Activated CD4-positive, alpha-beta memory T cell treated with anti-CD3 and anti-CD28 coated beads for 36 hours (primary cell): ENCODE data around the gene RIT2. TPM values are rescaled to one million over a fixed set of nuclear protein-coding genes. Genes with fewer than 3 reads are reported as not detected.

ENCODE experiments used
- CTCF ChIA-PET: fragments of 350-600 bp; sonication (Branson Sonifier 250); formaldehyde crosslinking; loops from one replicate; lab custom pipeline; 2021; ENCODE audit warnings: antibody characterized with exemption, inconsistent platforms; lab: Charles Lee
- POLR2A ChIA-PET: fragments of 350-600 bp; sonication (Branson Sonifier 250); formaldehyde crosslinking; loops from one replicate; lab custom pipeline; 2021; ENCODE audit warnings: antibody characterized with exemption; lab: Charles Lee
- DNase-seq: peaks from one replicate; pipeline ENCODE4 v3.0.0-alpha.2; 2020
- H3K27ac Mint-ChIP-seq: one replicate; pipeline ENCODE4 v1.8.0; 2021; ENCODE audit warnings: mixed read lengths
- H3K27me3 Mint-ChIP-seq: one replicate; pipeline ENCODE4 v1.8.0; 2021; ENCODE audit warnings: mixed read lengths
- H3K36me3 Mint-ChIP-seq: one replicate; pipeline ENCODE4 v1.8.0; 2021; ENCODE audit warnings: mixed read lengths
- H3K4me1 Mint-ChIP-seq: one replicate; pipeline ENCODE4 v1.8.0; 2021; ENCODE audit warnings: low read depth, mixed read lengths
- H3K4me3 Mint-ChIP-seq: one replicate; pipeline ENCODE4 v1.8.0; 2021; ENCODE audit warnings: mild to moderate bottlenecking, mixed read lengths
- H3K9me3 Mint-ChIP-seq: one replicate; pipeline ENCODE4 v1.8.0; 2021; ENCODE audit warnings: mixed read lengths
- intact Hi-C: fragments of 100-400 bp; cut with micrococcal nuclease; formaldehyde crosslinking; loops from one replicate; pipeline ENCODE4 v1.15.1; 2023
- total RNA-seq, 2 experiments: library from RNA; stranded (reverse); gene quantifications; one replicate each; pipeline ENCODE4 v1.2.3, GENCODE V29; 2021

RIT2 gene
- total RNA-seq, 2 experiments from 2014 or later = not detected

GRCh38 chr18:43078478-43079092 lies 36.9 kb downstream of the RIT2 start:
- no peaks in the 10 kb centered on the region for H3K4me1 Mint-ChIP-seq
- H3K36me3 Mint-ChIP-seq = no peaks in the 10 kb centered on the region
- H3K27ac Mint-ChIP-seq = no peak overlapping the region
- DNase-seq = no peak
- intact Hi-C loops = no loop called here
- H3K4me3 Mint-ChIP-seq = no peak overlapping the region
- H3K9me3 Mint-ChIP-seq = peaks cover 18% of the 10 kb centered on the region
- CTCF ChIA-PET = no interaction called here
- POLR2A ChIA-PET = no interaction called here
- H3K27me3 Mint-ChIP-seq = no peaks in the 10 kb centered on the region

DNA sequence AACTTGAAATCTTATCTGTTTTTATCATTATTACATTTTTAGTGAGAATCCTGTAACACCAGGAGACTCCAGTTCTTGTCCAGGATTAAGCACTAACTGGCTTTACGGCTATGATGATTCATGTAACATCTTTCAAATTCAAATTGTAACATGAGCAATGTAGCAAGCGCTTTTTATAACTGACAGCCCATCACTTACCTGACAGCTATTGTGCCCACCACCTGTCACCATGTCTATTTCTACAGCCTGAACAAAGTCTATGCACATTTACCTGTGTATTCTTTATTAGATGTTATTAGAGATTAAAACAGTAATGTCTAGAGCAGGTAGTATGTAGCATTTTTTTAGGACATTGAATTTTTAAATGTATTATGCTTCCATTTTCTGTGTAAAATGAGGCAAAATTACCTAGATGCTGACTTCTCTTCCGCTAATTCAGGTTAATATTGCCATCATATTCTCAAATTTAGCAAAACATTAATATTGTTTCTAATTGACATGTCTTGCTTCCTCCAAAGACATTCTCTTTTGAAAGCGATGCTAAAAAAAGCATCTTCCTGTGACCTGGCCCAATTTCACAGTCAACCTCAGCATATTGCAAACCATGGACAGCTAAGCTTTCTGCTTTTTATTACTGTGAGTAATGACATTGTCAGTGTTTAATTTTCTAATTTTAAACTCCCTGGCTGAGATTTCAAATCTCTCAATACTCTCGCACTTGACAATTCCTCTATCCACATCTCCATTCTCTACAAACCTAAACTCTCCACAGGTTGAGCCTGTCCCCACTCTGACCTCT lies 37.8 kb downstream of the RIT2 start:
- ChIA-PET POLR2A (no interaction called here), CTCF (interaction anchor here (0.7 kb wide), 1 partner anchor 23 kb away, joined by 3 read pairs; no protein-coding TSS in a partner anchor)
- intact Hi-C loops = no loop called here
- Mint-ChIP-seq H3K27me3 (no peaks in the 10 kb centered on the region), H3K4me1 (no peaks in the 10 kb centered on the region), H3K9me3 (peaks cover 13% of the 10 kb centered on the region), H3K4me3 (no peak overlapping the region), H3K36me3 (no peaks in the 10 kb centered on the region), H3K27ac (no peak overlapping the region)
- no peak for DNase-seq

DNA sequence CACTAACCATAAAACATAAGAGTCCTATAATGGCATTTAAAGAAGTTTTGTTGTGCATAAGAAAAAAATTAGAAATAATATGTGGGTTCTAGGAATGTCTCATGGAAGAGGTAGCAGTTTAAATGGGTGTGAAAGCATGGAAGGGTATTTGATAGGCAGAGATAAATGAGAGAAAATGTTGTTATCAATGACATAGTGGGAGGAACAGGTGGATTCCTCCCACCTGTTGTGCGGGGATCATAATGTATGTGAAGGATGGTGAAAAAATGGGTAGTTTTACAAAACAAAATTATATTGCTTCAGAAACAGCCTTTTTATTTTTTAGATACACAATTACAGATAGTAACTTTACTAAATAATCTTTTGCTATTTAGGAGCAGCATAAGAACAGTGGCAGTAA lies 41.7 kb downstream of the RIT2 start:
- ChIA-PET CTCF (no interaction called here), POLR2A (no interaction called here)
- Mint-ChIP-seq H3K36me3 (no peaks in the 10 kb centered on the region), H3K27me3 (no peaks in the 10 kb centered on the region), H3K9me3 (peaks cover 18% of the 10 kb centered on the region), H3K27ac (no peak overlapping the region), H3K4me1 (no peaks in the 10 kb centered on the region), H3K4me3 (no peak overlapping the region)
- DNase-seq = no peak
- intact Hi-C loops = no loop called here

DNA sequence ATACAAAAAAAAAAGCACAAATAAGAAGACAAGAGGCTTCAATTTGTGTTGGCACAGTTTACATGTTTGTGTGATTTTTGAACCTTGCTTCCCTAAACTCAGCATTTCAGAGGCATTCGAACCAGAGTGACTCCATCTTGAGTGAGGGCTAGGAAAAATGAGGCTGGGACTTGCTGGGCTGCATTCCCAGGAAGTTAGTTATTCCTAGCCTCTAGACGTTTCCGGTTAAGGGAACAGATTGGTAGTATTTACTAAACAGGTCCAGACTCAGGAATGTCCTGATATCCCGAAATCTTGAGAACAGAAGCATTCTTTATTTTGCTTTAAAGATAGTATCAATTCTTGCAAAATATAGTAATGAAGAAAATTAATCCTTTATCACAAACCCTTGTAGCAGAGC lies 46.7 kb downstream of the RIT2 start:
- intact Hi-C loops = no loop called here
- H3K4me1 Mint-ChIP-seq = no peaks in the 10 kb centered on the region

GRCh38 chr18:43067570-43067969 lies 47.9 kb downstream of the RIT2 start:
- DNase-seq = no peak
- Mint-ChIP-seq H3K9me3 (peaks cover 20% of the 10 kb centered on the region), H3K27ac (no peak overlapping the region), H3K36me3 (no peaks in the 10 kb centered on the region), H3K4me1 (no peaks in the 10 kb centered on the region), H3K27me3 (no peaks in the 10 kb centered on the region), H3K4me3 (no peak overlapping the region)
- CTCF ChIA-PET = no interaction called here
- intact Hi-C loops = no loop called here
- POLR2A ChIA-PET = no interaction called here

More for the DNA sequence above, 46.7 kb downstream of the RIT2 start:
- ChIA-PET POLR2A (no interaction called here), CTCF (no interaction called here)
- DNase-seq = no peak
- no peaks in the 10 kb centered on the region for H3K27me3 Mint-ChIP-seq
- no peaks in the 10 kb centered on the region for H3K36me3 Mint-ChIP-seq
- H3K9me3 Mint-ChIP-seq = peaks cover 18% of the 10 kb centered on the region
- no peak overlapping the region for H3K4me3 Mint-ChIP-seq
- H3K27ac Mint-ChIP-seq = no peak overlapping the region

- no peaks in the 10 kb centered on the region for H3K4me1 Mint-ChIP-seq
- POLR2A ChIA-PET = no interaction called here
- CTCF ChIA-PET = no interaction called here
- no peaks in the 10 kb centered on the region for H3K27me3 Mint-ChIP-seq
- H3K36me3 Mint-ChIP-seq = no peaks in the 10 kb centered on the region
- H3K27ac Mint-ChIP-seq = no peak overlapping the region
- intact Hi-C loops = no loop called here
- peaks cover 17% of the 10 kb centered on the region for H3K9me3 Mint-ChIP-seq
- DNase-seq = no peak
- no peak overlapping the region for H3K4me3 Mint-ChIP-seq
These were observed 53.7 kb downstream of the RIT2 start for GRCh38 chr18:43061816-43062215.

DNA sequence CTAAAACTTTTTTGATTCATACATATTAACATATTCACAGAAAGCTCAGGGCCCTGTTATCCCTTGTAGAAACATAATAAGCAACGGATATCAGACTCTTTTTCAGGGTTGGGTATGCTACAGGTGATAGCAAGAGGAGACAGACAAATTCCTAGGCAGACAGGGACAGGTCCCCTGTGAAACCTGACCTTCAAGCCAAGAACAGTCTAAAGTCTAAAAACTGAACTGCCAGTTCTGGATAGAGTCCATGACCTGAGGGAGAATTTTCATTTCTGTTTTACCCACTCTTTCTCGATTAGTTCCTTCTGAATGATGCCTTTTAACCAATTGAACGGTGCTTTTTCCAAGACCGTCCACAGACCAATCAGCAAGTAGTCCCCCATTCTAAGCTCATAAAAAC lies 54.2 kb downstream of the RIT2 start:
- no peak overlapping the region for H3K4me3 Mint-ChIP-seq
- no peak overlapping the region for H3K27ac Mint-ChIP-seq

DNA sequence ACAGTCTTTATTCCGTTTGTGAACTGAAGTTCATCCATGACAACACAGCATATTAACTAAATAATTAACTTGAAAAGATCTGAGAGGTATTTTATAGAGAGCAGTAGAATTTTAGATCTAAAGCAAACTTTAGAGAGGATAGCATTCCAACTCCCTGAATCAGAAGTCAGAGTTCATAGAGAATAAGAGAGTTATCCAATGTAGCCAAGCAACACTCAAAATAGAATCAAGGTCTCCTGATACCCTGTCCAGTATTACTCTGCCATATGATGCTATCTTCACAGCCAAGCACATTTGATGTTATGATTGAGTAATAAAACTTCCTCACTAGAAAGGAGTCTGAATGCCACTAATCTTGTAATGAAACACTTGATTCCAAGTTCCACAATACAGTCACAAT lies 55.5 kb downstream of the RIT2 start:
- intact Hi-C loops = no loop called here
- no peak overlapping the region for H3K27ac Mint-ChIP-seq
- no peak overlapping the region for H3K4me3 Mint-ChIP-seq
- no peaks in the 10 kb centered on the region for H3K4me1 Mint-ChIP-seq
- no peaks in the 10 kb centered on the region for H3K36me3 Mint-ChIP-seq
- ChIA-PET POLR2A (no interaction called here), CTCF (no interaction called here)
- peaks cover 17% of the 10 kb centered on the region for H3K9me3 Mint-ChIP-seq
- no peak for DNase-seq
- no peaks in the 10 kb centered on the region for H3K27me3 Mint-ChIP-seq

More for the DNA sequence above, 54.2 kb downstream of the RIT2 start:
- H3K36me3 Mint-ChIP-seq = no peaks in the 10 kb centered on the region
- peaks cover 17% of the 10 kb centered on the region for H3K9me3 Mint-ChIP-seq
- intact Hi-C loops = no loop called here
- DNase-seq = no peak
- no peaks in the 10 kb centered on the region for H3K4me1 Mint-ChIP-seq
- H3K27me3 Mint-ChIP-seq = no peaks in the 10 kb centered on the region
- POLR2A ChIA-PET = no interaction called here
- CTCF ChIA-PET = no interaction called here

DNA sequence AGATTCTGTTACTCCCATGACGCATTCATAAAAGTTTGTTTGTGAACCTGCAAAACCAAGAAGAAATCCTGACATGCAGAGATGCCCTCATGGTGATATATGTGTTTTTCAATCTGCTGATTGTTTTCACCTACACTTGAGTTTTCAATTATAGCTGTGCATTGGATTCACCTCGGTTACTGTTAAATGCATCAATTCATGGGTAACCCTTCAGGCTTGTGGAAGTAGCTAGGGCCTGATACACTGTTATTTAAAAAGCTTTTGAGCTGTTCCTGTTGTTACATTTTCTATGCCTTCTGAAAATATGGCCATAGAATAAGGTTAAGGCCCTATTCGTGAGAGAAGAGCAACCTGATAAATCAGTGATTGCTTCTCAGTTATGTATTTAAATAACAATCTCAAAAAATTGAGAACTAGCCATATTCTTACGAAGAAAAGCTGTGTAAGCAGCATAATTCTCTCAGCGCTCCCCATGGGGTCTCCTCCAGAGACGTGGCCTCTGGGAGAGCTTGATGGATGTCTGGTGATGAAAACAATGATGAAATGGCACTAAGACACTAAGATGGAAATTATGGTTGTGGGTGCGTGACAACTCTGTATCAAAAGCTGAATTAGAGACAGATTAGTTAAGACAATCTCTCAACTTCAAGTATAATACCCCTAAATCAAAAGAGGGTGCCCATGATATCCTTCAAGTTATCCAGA lies 60.5 kb downstream of the RIT2 start:
- H3K9me3 Mint-ChIP-seq = peaks cover 6% of the 10 kb centered on the region
- no peak overlapping the region for H3K4me3 Mint-ChIP-seq
- no peaks in the 10 kb centered on the region for H3K36me3 Mint-ChIP-seq
- DNase-seq = no peak
- CTCF ChIA-PET = interaction anchor here (1.1 kb wide), 1 partner anchor 22 kb away, joined by 3 read pairs; no protein-coding TSS in a partner anchor
- POLR2A ChIA-PET = no interaction called here
- no peak overlapping the region for H3K27ac Mint-ChIP-seq
- no peaks in the 10 kb centered on the region for H3K27me3 Mint-ChIP-seq
- H3K4me1 Mint-ChIP-seq = no peaks in the 10 kb centered on the region
- intact Hi-C loops = no loop called here

- H3K36me3 Mint-ChIP-seq = no peaks in the 10 kb centered on the region
- H3K27me3 Mint-ChIP-seq = no peaks in the 10 kb centered on the region
- H3K9me3 Mint-ChIP-seq = peaks cover 7% of the 10 kb centered on the region
- intact Hi-C loops = no loop called here
- CTCF ChIA-PET = no interaction called here
- H3K4me1 Mint-ChIP-seq = no peaks in the 10 kb centered on the region
- DNase-seq = no peak
- no peak overlapping the region for H3K27ac Mint-ChIP-seq
- POLR2A ChIA-PET = no interaction called here
- no peak overlapping the region for H3K4me3 Mint-ChIP-seq
These were observed 66.5 kb downstream of the RIT2 start for GRCh38 chr18:43049021-43049420.

GRCh38 chr18:43046322-43046721 lies 69.2 kb downstream of the RIT2 start:
- DNase-seq = no peak
- Mint-ChIP-seq H3K4me1 (no peaks in the 10 kb centered on the region), H3K4me3 (no peak overlapping the region), H3K9me3 (peaks cover 2% of the 10 kb centered on the region), H3K27ac (no peak overlapping the region), H3K36me3 (no peaks in the 10 kb centered on the region), H3K27me3 (no peaks in the 10 kb centered on the region)
- intact Hi-C loops = no loop called here
- CTCF ChIA-PET = no interaction called here
- POLR2A ChIA-PET = no interaction called here

DNA sequence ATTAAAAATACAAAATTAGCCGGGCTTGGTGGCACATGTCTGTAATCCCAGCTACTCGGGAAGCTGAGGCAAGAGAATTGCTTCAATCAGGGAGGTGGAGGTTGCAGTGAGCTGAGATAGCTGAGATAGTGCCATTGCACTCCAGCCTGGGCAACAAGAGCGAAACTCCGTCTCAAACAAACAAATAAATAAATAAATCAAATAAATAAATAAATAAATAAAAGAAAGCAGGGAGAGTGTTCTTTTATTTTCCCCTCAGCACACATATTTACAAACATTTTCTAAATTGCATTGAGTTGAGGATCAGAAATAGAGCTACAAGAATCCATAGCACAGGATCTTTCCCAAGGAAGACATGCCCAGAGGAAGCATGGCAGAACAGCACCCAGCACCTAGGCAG lies 71.9 kb downstream of the RIT2 start:
- intact Hi-C loops = no loop called here
- Mint-ChIP-seq H3K36me3 (no peaks in the 10 kb centered on the region), H3K4me1 (no peaks in the 10 kb centered on the region), H3K27ac (no peak overlapping the region), H3K4me3 (no peak overlapping the region), H3K27me3 (no peaks in the 10 kb centered on the region), H3K9me3 (peaks cover 6% of the 10 kb centered on the region)
- ChIA-PET CTCF (no interaction called here), POLR2A (no interaction called here)
- no peak for DNase-seq
